NCI-H774 (cell line): ENCODE data around the gene HOXA7.

Source experiments
- DNase-seq: peaks from one replicate; lab custom pipeline; 2025; lab: John Stamatoyannopoulos, UW

The HOXA7 gene

GRCh38 chr7:27133409-27134231 is 22.9 kb downstream of the HOXA7 start:
- DNase-seq: no peak

DNA sequence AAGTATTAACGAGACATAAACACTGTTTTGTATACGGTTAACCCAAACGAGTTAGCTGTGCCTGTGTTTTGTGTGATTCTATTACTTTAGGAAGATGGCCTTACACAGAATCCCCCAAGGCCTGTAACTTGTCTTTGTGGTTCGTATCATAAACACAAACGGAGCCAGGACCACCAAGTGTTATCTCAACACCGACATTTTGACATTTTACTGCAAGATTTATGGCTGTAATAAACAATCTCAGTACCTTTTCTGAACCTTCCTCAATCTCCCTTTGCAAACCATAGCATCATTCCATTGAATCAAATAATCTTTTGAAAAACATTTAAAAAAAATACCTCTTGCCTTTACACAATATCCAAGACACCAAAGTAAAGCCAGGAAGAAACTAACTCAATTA is 23.5 kb downstream of the HOXA7 start:
- no peak for DNase-seq

DNA sequence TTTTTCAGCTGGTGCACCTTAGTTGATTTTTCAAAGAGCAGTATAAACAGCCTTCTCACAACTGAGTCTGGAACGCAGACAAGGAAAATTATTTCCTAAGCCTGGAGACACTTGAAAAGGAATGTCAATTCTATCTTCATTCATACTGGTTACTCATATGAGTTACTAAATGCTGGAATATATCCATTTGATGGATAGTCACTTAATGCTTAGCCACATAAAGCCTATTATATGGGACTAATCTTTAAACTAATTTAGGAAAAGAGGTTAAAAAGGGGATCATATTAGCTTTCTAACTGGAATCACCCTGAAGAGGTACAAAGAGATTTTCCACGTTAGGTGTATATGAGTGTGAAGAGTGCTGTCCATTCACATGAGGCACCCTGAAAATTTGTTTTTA is 24.3 kb downstream of the HOXA7 start:
- no peak for DNase-seq

- DNase-seq: no peak
Measured at GRCh38 chr7:27131390-27131819, 25.1 kb downstream of the HOXA7 start.

GRCh38 chr7:27130540-27131389 is 25.7 kb downstream of the HOXA7 start, which contains the start of gene HOXA4:
Gene HOXA4 (minus strand): TSS chr7:27130757. CDS start chr7:27130733, 24 bp downstream.
- no peak for DNase-seq

- no peak for DNase-seq
Measured at GRCh38 chr7:27129729-27130539, 26.5 kb downstream of the HOXA7 start.

DNA sequence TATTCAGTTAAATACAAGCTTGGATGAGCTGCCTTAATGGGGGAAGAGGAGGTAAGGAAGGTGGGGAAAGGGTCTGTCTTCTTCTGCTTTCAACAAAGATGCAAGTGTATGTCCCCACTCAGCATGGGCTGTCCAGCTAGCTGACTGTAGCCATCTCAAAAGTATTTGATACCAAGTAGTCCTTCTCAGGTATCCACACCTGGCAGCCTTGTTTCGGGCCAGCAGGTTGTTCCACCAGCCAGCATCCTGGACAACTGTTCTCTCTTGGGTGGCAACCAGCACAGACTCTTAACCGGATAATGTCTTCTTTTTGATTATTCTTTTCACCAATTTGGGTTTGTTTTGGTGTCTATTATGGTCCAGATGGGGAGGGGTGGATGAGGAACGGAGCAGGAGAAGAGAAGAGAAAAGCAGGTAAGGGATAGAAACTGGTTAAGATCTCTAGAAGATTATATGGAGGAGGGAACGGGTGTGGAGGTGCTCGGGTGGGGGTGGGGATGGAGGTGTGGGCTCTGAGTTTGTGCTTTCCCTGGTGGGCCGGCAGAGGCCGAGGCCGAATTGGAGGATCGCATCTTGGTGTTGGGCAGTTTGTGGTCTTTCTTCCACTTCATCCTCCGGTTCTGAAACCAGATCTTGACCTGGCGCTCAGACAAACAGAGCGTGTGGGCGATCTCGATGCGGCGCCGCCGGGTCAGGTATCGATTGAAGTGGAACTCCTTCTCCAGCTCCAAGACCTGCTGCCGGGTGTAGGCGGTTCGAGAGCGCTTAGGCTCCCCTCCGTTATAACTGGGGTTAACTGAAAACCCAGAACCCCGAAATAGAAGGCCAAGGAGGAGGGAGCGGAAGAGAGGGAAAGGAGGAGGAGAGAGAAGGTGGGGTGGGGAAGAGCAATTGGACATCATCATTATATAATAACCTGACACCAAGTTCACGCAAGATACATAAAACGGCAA is 27.4 kb downstream of the HOXA7 start:
- no peak for DNase-seq

- DNase-seq: no peak
Measured at GRCh38 chr7:27128034-27128433, 28.4 kb downstream of the HOXA7 start.

- no peak for DNase-seq
Measured at GRCh38 chr7:27126596-27127327, 29.7 kb downstream of the HOXA7 start.

DNA sequence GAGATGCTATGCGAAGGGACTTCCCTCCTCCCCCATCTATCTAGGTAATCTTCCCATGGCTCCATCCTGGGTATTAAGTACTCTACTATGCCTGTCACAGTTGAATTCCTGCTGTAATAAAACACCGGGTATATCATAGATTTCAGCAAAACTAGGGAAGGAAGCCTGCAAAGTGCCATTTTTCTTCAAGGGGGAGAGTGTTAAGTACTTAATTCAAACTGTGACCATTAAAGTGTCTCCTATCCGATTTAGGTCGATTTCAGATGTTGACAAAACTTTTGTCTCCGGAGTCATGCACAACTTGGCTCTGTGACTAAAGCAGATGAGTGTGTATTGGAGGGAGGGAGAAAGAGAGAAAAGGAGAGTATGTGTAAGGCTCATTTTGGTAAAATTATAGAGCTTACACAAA is 30.5 kb downstream of the HOXA7 start:
- DNase-seq: no peak

GRCh38 chr7:27124902-27125689 is 31.4 kb downstream of the HOXA7 start:
- no peak for DNase-seq

GRCh38 chr7:27124096-27124901 is 32.2 kb downstream of the HOXA7 start:
- no peak for DNase-seq

GRCh38 chr7:27123477-27124053 is 32.9 kb downstream of the HOXA7 start:
- no peak for DNase-seq

DNA sequence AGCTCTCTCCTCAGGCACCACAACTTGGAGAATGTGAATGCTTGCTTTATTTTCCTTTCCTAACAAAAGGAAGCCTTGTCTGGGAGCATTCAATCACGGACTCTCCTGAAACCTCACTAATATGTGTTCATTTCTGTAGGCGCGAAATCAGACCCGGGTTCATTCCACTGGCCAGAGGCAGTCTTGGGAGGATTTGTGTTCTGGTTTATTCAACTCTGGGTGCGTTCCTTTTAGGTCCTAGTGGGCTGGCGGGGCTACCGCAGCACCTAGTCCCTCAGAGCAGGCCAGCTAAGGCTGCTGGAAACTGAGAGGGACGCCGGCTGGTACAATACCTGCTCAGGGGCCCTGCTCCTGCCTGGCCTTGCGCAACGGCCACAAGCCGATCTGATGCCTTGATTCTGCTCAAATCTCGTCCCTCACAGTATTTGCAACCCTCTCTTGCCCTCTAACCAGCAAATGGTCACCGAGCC is 33.4 kb downstream of the HOXA7 start:
- DNase-seq: no peak

GRCh38 chr7:27122077-27122910 is 34.2 kb downstream of the HOXA7 start:
- no peak for DNase-seq

DNA sequence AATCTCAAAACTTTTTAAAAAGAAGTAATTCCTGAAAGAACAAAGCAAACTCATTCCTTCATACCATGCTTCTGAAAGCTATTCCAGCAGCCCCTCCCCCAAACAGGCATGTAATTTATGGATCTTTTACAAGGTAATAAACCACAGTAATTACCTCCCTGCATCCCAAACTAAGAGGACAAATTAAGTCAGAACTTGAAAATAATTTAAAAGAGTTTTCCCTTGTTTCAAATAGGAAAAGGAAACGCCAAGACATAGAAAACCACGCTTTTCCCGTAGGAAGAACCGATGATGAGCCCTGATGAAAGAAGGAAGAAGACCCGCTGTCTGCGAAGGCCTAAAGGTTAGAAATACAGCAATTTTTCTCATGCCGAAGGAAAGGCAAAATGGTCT is 34.8 kb downstream of the HOXA7 start:
- no peak for DNase-seq

GRCh38 chr7:27119412-27119911 is 37.0 kb downstream of the HOXA7 start:
- no peak for DNase-seq
